NCI-H187 (cell line): Measurements from ENCODE around the gene NUDT1.

ENCODE experiments used
- DNase-seq, 2 experiments: peaks; one replicate each; lab custom pipeline; 2025; lab: John Stamatoyannopoulos, UW

Gene NUDT1

GRCh38 chr7:2241580-2242540, at the start of gene NUDT1, which contains the start of gene MRM2:
NUDT1 (plus strand) TSS chr7:2242226; CDS start chr7:2244575, 2,349 bp downstream.
MRM2 (minus strand) TSS chr7:2242205; CDS start chr7:2242169, 36 bp downstream.
- peak; percentile 58 to 76 for DNase-seq

- DNase-seq = peak; percentile 59 to 82
Measured at GRCh38 chr7:2192831-2193534, 49.0 kb upstream of the NUDT1 start.

- no peak for DNase-seq
Measured at GRCh38 chr7:2193575-2194305, 48.3 kb upstream of the NUDT1 start.

- no peak for DNase-seq
Measured at GRCh38 chr7:2195400-2196246, 46.4 kb upstream of the NUDT1 start.

GRCh38 chr7:2196381-2197378, 45.3 kb upstream of the NUDT1 start:
- DNase-seq = peak in 1 of 2 experiments; percentile 32

- no peak for DNase-seq
Measured at GRCh38 chr7:2197436-2198155, 44.4 kb upstream of the NUDT1 start.

GRCh38 chr7:2198206-2198605, 43.8 kb upstream of the NUDT1 start:
- peak; percentile 27 to 83 for DNase-seq

GRCh38 chr7:2198760-2199159, 43.3 kb upstream of the NUDT1 start:
- DNase-seq = no peak

GRCh38 chr7:2199528-2199927, 42.5 kb upstream of the NUDT1 start:
- no peak for DNase-seq

- no peak for DNase-seq
Measured at GRCh38 chr7:2199956-2200583, 42.0 kb upstream of the NUDT1 start.

GRCh38 chr7:2200584-2200980, 41.4 kb upstream of the NUDT1 start:
- no peak for DNase-seq

- no peak for DNase-seq
Measured at GRCh38 chr7:2201128-2201527, 40.9 kb upstream of the NUDT1 start.

GRCh38 chr7:2201686-2202360, 40.2 kb upstream of the NUDT1 start:
- no peak for DNase-seq

- DNase-seq = no peak
Measured at GRCh38 chr7:2202361-2202761, 39.7 kb upstream of the NUDT1 start.

GRCh38 chr7:2202901-2203765, 38.9 kb upstream of the NUDT1 start:
- DNase-seq = no peak

- no peak for DNase-seq
Measured at GRCh38 chr7:2203766-2204300, 38.2 kb upstream of the NUDT1 start.

- no peak for DNase-seq
Measured at GRCh38 chr7:2204446-2204845, 37.6 kb upstream of the NUDT1 start.
